Measurements from ENCODE around the gene CUL2.
"Not testable (repeated sequence)": the region's sequence is repeated elsewhere in the genome, so short reads cannot be mapped to it uniquely, and the experiment has no call there.

The CUL2 gene

DNA sequence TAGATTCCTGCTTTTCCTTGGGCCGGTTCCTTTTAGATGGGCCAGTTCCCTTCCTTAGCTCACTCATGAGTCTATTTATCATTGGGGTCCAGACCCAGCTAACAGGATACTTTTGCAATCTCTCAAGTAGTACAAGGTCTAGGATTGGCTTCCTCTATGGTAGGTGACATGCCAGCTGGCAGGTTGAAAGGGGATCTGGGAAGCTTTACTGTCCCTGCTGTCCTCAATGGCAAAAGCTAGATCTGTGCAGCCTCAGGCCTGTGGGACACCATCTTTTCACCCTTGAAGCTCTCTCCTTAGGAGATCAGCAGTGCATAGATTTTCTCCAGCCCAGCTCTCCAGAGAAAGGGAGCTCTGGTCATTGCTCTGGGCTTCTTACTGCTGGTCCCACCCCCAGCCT, 96.4 kb downstream of the CUL2 start:
- TF ChIP-seq, protein P1, sequence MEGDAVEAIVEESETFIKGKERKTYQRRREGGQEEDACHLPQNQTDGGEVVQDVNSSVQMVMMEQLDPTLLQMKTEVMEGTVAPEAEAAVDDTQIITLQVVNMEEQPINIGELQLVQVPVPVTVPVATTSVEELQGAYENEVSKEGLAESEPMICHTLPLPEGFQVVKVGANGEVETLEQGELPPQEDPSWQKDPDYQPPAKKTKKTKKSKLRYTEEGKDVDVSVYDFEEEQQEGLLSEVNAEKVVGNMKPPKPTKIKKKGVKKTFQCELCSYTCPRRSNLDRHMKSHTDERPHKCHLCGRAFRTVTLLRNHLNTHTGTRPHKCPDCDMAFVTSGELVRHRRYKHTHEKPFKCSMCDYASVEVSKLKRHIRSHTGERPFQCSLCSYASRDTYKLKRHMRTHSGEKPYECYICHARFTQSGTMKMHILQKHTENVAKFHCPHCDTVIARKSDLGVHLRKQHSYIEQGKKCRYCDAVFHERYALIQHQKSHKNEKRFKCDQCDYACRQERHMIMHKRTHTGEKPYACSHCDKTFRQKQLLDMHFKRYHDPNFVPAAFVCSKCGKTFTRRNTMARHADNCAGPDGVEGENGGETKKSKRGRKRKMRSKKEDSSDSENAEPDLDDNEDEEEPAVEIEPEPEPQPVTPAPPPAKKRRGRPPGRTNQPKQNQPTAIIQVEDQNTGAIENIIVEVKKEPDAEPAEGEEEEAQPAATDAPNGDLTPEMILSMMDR (conservative IDR thresholded peaks at IDR 0.05; ENCODE audit: low read depth, low read length): no peak
- no peak for DNase-seq (ENCODE audit: low read depth)

DNA sequence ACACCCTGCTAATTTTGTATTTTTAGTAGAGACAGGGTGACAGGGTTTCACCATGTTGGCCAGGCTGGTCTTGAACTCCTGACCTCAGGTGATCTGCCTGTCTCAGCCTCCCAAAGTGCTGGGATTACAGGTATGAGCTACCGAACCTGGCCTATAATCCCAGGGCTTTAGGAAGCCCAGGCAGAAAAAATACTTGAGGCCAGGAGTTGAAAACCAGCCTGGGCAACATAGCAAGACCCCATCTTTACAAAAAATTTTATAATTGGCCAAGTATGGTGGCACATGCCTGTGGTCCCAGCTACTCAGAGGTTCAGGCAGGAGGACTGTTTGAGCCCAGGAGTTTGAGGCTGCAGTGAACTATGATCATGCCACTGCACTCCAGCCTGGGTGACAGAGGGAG, 99.0 kb downstream of the CUL2 start:
- not testable (repeated sequence) for H3K4me3 ChIP-seq (ENCODE audit: low read depth, low read length); DNase-seq (ENCODE audit: low read depth)

More for the DNA sequence above, 96.4 kb downstream of the CUL2 start:
- H3K4me3 ChIP-seq (ENCODE audit: low read depth, low read length): no peak overlapping the region

DNA sequence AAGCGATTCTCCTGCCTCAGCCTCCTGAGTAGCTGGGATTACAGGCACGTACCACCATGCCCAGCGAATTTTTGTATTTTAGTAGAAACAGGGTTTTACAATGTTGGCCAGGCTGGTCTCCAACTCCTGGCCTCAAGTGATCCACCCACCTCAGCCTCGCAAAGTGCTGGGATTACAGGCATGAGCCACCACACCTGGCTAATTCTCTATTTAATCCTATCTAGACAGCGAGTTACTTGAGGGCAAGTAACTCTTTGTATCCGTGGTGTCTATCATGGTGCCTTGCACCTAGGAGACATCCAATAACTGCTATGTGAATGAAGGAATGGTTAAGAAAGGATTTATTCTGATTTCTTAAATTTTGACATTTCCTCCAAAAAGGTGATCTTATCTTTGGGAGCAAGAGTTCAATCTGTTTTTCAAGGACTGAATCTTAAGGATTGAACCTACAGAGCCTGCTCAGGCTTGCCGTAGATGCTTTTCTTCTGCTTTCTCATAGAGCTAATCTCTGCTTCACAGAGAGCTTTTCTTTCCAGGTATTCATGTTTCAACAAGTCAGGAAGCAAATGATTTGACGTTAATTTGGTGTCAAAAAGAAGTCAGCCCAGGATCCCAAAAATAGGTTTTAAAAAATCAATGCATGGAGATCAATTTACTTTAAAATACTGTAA, 101.6 kb downstream of the CUL2 start:
- DNase-seq (ENCODE audit: low read depth): no peak
- H3K4me3 ChIP-seq (ENCODE audit: low read depth, low read length): no peak overlapping the region
- TF ChIP-seq, protein P1 (conservative IDR thresholded peaks at IDR 0.05; ENCODE audit: low read depth, low read length): no peak

DNA sequence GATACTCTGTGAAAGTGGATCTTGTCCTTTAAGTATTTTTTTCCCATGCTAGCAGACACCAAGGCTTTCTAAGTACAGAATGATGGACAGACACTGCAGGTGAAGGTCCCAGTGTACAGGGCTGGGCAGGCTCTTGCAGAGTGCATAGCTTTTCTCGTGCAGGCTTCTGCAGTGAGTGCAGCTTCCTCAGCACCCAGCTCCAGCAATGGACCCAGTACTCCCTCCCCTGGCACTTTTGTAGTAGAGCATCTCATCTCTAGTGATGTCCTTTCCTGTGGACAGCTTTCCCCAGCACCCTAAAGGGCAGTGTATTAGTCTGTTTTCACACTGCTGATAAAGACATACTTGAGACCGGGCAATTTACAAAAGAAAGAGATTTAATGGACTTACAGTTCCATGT, 104.3 kb downstream of the CUL2 start:
- TF ChIP-seq, protein P1 (conservative IDR thresholded peaks at IDR 0.05; ENCODE audit: low read depth, low read length): peak; percentile 66
- H3K4me3 ChIP-seq (ENCODE audit: low read depth, low read length): no peak overlapping the region
- peak; percentile 67 for DNase-seq (ENCODE audit: low read depth)

DNA sequence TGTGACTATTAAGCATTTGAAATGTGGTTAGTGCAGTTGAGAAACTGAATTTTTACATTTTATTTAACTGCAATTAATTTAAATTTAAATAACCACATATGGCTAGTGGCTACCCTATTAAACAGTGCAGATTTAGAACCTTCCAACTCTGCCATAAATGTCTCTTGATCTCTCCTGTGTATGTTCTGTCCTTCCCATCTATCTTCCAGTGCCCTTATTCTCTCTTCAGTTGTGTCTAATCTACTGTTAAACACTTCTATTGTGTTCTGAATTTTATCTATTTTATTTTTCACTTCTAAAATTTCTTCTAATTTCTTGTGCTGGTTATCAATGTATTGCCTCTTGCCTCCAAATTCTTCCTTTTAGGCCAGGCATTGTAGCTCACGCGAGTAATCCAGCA, 105.0 kb downstream of the CUL2 start:
- TF ChIP-seq, protein P1 (conservative IDR thresholded peaks at IDR 0.05; ENCODE audit: low read depth, low read length): no peak
- DNase-seq (ENCODE audit: low read depth): no peak

DNA sequence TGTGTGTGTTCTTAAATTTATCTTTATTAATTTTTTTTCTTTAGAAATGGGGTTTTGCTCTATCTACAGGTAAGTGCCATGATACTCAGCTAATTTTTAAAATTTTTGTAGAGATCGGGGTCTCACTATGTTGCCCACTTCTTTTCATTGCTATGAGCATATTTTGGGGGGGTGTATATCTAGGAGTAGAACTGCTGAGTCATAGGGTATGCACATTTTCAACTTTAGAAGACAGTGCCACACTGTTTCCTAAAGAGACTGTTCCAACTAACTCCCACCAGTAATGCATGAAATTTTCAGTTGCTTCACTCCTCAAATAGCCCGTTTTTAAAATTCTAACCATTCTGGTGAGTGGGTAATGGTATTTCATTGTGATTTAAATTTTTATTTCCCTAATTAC, 108.3 kb downstream of the CUL2 start:
- no peak for DNase-seq (ENCODE audit: low read depth)
- TF ChIP-seq, protein P1 (conservative IDR thresholded peaks at IDR 0.05; ENCODE audit: low read depth, low read length): no peak
- no peak overlapping the region for H3K4me3 ChIP-seq (ENCODE audit: low read depth, low read length)

More for the DNA sequence above, 105.0 kb downstream of the CUL2 start:
- no peak overlapping the region for H3K4me3 ChIP-seq (ENCODE audit: low read depth, low read length)

DNA sequence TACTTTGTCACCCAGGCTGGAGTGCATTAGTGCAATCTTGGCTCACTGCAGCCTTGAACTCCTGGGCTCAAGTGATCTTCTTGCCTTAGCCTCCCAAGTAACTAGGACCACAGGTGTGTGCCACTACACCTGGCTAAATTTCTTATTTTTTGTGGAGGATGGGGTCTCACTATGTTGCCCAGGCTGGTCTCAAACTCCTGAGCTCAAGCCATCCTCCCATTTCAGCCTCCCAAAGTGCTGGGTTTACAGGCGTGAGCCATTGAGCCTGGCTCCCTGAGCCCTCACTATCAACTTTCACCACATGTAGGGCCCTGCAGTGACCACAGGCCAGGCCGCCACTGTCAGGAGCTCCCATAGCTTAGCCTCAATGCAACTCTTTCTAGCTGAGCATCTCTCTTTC, 110.2 kb downstream of the CUL2 start:
- no peak for DNase-seq (ENCODE audit: low read depth)
- TF ChIP-seq, protein P1 (conservative IDR thresholded peaks at IDR 0.05; ENCODE audit: low read depth, low read length): no peak
- no peak overlapping the region for H3K4me3 ChIP-seq (ENCODE audit: low read depth, low read length)
